K562 (cell line): Measurements from ENCODE around the gene LIMCH1.

Experiments
- ATF1 ChIP-seq, 2 experiments: fragments of 450-650 bp in 1 of 2; IDR thresholded peaks; 2 replicates each; pipeline ENCODE4 v1.6.1; 2016; ENCODE audit warnings: missing compliant biosample characterization in 1 of 2, missing genetic modification characterization in 1 of 2
- HDGF ChIP-seq: fragments of 450-650 bp; IDR thresholded peaks from 2 replicates; pipeline ENCODE4 v1.6.1; 2016
- NCOA1 ChIP-seq: fragments of 450-650 bp; IDR thresholded peaks from 2 replicates; pipeline ENCODE4 v1.6.1; 2016; ENCODE audit warnings: low read depth
- TEAD4 ChIP-seq, 2 experiments: sonication (generic) in 1 of 2; formaldehyde crosslinking in 1 of 2; IDR thresholded peaks; 2 replicates each; pipeline versions ENCODE4 v1.6.1 to v1.8.0; 2012 to 2022; ENCODE audit warnings: borderline replicate concordance in 1 of 2, inconsistent platforms in 1 of 2, low read length in 1 of 2, mild to moderate bottlenecking in 1 of 2, missing genetic modification reagents in 1 of 2
- ZEB2 ChIP-seq: fragments of 450-650 bp; IDR thresholded peaks from 2 replicates; pipeline ENCODE4 v1.6.1; 2016
- ZNF354B ChIP-seq: fragments of 250-450 bp; sonication (Bioruptor Pico); IDR thresholded peaks from 2 replicates; pipeline ENCODE4 v1.4.0; 2020
- TF ChIP-seq, protein P1 (sequence below): sonication (generic); formaldehyde crosslinking; IDR thresholded peaks from 2 replicates; pipeline ENCODE4 v1.8.1; 2022; ENCODE audit warnings: missing genetic modification reagents
- TF ChIP-seq, protein P2 (sequence below), 3 experiments: IDR thresholded peaks in 2 of 3; conservative IDR thresholded peaks in 1 of 3; 2 replicates each; pipeline ENCODE4 v1.5.1; 2011 to 2012; ENCODE audit warnings: low read length in 3 of 3, mild to moderate bottlenecking in 3 of 3, control low read depth in 2 of 3, improper control_type of control experiment in 1 of 3, inconsistent platforms in 1 of 3, low read depth in 1 of 3, mixed read lengths in 1 of 3, moderate library complexity in 1 of 3; ENCODE audit not compliant: insufficient read depth in 2 of 3

DNA sequence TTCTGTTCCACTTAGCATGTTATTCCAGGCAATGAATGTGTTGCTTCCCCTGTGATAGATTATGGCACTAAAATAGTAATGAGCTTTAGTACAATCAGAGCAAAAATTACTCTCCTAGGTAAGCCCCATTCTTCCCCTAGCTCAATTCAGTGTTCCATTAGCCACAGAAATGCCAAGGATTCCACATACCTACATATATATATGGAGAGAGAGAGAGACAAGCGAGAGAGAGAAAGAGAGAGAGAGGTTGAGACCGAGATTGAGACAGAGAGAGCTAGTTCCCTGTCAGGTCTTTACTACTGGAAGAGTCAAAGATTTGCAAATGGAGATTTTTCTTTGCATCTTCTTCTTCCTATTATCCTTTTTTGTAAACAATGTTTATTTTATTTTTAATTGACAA, 8.7 kb downstream of the LIMCH1 start:
- TF ChIP-seq, protein P1, sequence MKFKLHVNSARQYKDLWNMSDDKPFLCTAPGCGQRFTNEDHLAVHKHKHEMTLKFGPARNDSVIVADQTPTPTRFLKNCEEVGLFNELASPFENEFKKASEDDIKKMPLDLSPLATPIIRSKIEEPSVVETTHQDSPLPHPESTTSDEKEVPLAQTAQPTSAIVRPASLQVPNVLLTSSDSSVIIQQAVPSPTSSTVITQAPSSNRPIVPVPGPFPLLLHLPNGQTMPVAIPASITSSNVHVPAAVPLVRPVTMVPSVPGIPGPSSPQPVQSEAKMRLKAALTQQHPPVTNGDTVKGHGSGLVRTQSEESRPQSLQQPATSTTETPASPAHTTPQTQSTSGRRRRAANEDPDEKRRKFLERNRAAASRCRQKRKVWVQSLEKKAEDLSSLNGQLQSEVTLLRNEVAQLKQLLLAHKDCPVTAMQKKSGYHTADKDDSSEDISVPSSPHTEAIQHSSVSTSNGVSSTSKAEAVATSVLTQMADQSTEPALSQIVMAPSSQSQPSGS (CRISPR knock-in tag): no peak
- TF ChIP-seq ZEB2 (no peak), HDGF (no peak), ZNF354B (CRISPR knock-in tag) (no peak), NCOA1 (no peak), TEAD4 (IDR thresholded peaks at IDR 0.05; ENCODE audit: low read length) (no peak), TEAD4 (CRISPR knock-in tag; IDR thresholded peaks at IDR 0.05; ENCODE audit: borderline replicate concordance) (no peak), ATF1 (CRISPR knock-in tag; IDR thresholded peaks at IDR 0.05) (no peak), ATF1 (tag; IDR thresholded peaks at IDR 0.05) (no peak)
- TF ChIP-seq, protein P2, sequence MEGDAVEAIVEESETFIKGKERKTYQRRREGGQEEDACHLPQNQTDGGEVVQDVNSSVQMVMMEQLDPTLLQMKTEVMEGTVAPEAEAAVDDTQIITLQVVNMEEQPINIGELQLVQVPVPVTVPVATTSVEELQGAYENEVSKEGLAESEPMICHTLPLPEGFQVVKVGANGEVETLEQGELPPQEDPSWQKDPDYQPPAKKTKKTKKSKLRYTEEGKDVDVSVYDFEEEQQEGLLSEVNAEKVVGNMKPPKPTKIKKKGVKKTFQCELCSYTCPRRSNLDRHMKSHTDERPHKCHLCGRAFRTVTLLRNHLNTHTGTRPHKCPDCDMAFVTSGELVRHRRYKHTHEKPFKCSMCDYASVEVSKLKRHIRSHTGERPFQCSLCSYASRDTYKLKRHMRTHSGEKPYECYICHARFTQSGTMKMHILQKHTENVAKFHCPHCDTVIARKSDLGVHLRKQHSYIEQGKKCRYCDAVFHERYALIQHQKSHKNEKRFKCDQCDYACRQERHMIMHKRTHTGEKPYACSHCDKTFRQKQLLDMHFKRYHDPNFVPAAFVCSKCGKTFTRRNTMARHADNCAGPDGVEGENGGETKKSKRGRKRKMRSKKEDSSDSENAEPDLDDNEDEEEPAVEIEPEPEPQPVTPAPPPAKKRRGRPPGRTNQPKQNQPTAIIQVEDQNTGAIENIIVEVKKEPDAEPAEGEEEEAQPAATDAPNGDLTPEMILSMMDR (IDR thresholded peaks at IDR 0.05 in 2 of 3, conservative IDR thresholded peaks at IDR 0.05 in 1 of 3; ENCODE audit: insufficient read depth in 2 of 3, low read depth in 1 of 3, low read length in 3 of 3): no peak
